ENCODE results near the gene NFIX.

NFIX gene

DNA sequence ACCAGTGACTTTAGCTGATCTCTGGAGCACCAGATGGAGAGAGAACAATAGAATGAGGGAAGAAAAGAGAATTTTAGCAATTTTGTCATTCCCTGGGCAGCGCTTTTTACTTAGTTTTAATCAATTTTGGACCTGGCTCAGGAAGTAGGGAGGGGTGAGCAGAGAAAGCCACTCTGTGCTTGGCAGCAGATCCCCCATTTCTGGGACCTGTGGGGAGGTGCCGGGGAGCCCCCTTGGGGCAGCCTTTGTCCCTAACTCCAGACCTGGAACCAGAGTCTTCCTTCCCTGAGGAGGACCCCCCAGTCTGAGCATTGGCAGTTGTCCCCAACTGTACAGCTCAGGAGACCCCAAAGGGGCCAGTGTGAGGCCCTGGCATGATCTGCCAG lies 96.9 kb downstream of the NFIX start:
- H3K27ac Mint-ChIP-seq = no peak overlapping the region
- DNase-seq = no peak
- H3K9me3 Mint-ChIP-seq = no peaks in the 10 kb centered on the region
- CTCF ChIA-PET = interaction anchor here (0.8 to 3.2 kb wide), 4 partner anchors 13 to 127 kb away, joined by 3 to 9 read pairs (median 8); no protein-coding TSS in a partner anchor
- H3K36me3 Mint-ChIP-seq = peaks cover 2% of the 10 kb centered on the region
- peaks cover 22% of the 10 kb centered on the region for H3K4me1 Mint-ChIP-seq
- no peak overlapping the region for H3K4me3 Mint-ChIP-seq
- H3K27me3 Mint-ChIP-seq = peaks cover 60% of the 10 kb centered on the region

DNA sequence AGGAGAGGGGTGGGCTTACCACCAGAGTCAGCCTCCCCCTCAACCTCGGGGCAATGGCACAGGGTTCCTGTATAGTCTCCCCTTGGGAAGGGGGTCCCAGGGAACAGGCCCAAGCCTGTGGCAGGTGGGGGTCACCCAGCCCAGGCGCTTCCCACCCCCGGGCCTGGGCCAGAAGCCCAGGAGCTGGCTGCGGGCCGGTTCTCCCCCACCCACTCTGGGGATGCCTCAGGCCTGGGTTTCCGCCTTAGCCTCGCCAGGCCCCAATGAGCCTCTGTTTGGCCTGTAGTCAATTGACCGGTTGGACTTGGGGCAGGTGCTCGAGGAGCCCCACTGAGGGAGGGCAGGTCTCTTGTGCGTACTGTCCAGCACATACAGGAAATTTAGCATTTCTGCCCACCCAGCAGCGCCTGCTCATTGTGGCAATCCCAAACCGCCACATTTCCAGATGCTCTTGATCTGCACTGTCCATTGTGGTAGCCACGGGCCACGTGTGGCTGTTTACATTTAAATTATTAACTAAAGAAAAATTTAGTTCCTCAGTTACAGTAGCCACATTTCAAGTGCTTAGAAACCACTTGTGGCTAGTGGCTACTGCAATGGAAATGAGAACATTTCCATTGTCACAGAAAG lies 97.4 kb downstream of the NFIX start:
- peaks cover 2% of the 10 kb centered on the region for H3K36me3 Mint-ChIP-seq
- DNase-seq = no peak
- H3K9me3 Mint-ChIP-seq = no peaks in the 10 kb centered on the region
- H3K27me3 Mint-ChIP-seq = peaks cover 65% of the 10 kb centered on the region
- CTCF ChIA-PET = interaction anchor here (0.5 to 4.6 kb wide), 11 partner anchors 12 to 127 kb away, joined by 3 to 76 read pairs (median 8); no protein-coding TSS in a partner anchor
- no peak overlapping the region for H3K4me3 Mint-ChIP-seq
- H3K4me1 Mint-ChIP-seq = peaks cover 26% of the 10 kb centered on the region
- no peak overlapping the region for H3K27ac Mint-ChIP-seq

DNA sequence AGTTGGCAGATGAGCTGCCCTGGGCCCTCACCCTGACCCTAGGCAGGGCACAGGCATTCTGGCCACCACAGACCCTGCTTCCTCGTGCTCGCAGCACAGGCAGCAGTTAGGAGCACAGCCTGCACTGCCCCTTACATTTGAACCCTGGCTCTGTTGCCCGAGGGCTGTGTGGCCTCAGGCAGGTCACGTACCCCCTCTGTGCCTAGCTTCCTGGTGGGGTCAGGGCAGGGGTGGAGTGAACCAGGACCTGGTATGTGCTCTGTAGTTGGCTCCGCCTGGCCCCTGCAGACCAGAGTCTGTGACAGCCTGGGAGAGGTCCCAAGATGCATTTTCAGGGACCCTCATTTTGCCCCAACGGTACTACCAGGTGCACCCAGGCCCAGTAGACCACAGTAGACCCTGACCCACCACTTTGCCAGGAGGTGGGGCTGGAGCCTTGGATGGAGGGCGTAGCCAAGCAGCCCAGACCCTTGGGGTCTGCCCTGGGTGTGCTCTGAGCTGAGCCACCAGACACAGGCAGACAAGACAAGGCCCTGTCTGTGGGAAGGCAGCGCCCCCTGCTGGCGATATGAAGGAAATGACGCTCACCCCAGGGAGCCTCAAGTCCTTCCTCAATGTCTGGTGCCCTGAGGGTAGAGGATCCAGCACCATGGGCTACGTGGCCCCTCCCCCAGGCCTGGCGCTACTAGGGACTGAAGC lies 98.3 kb downstream of the NFIX start:
- Mint-ChIP-seq H3K27ac (no peak overlapping the region), H3K27me3 (peaks cover 74% of the 10 kb centered on the region), H3K36me3 (peaks cover 2% of the 10 kb centered on the region), H3K4me1 (peaks cover 34% of the 10 kb centered on the region), H3K4me3 (no peak overlapping the region), H3K9me3 (no peaks in the 10 kb centered on the region)
- DNase-seq = peak; percentile 87
- CTCF ChIA-PET = interaction anchor here (0.5 to 4.6 kb wide), 22 partner anchors 12 to 163 kb away, joined by 3 to 76 read pairs (median 6); no protein-coding TSS in a partner anchor

DNA sequence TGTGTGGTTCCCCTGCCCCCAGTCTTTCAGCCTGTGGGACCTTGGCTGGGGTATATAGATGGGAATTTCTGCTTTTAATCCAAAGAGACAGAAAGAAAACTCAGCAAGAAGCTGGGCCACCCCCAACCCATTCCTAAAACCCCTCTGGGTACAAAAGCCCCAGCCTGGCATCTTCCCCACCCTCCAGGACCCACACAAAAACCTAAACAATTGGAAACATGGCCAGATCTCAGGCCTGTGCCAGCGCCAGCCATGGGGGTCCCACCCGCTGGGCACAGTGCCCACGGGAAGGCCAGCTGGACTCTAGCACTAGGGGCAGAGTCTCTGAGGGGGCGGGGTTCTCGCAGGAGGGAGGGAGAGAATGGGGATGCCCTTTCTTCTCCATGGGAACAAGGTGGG lies 98.8 kb downstream of the NFIX start:
- Mint-ChIP-seq H3K9me3 (no peaks in the 10 kb centered on the region), H3K4me1 (peaks cover 38% of the 10 kb centered on the region), H3K27ac (no peak overlapping the region), H3K36me3 (peaks cover 2% of the 10 kb centered on the region), H3K27me3 (peaks cover 79% of the 10 kb centered on the region), H3K4me3 (no peak overlapping the region)
- DNase-seq = no peak
- CTCF ChIA-PET = interaction anchor here (0.7 to 4.6 kb wide), 21 partner anchors 11 to 163 kb away, joined by 3 to 76 read pairs (median 7); no protein-coding TSS in a partner anchor

DNA sequence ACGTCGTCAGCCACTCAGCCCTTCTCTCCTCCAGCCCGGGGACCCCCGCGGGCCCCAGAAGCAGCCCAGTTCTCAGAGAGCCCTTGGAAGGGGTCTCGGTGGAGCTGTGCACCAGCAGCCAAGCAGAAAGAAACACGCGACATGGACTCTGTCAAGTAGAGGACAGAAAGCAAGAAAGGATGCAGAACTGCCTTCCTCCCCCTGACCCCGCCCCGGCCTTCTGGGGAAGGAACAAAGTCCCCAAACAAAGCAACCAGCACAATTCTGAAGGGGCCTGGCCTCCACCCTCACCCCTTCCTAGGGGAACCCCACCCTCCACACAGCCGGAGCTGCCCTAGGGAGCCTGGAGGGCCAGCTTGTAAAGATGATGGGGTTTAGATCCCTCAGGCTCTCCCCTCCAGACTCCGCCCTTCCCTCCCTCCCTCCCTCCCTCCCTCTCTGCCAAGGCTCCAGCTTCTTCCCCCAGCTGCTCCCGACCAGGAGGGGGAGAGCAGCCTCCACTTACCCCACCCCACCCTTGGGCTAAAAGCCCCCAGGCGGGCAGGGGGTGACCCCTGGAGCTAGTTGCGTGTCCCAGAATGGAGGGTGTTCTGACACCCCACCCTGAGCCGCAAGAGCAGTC lies 99.6 kb downstream of the NFIX start:
- no peak overlapping the region for H3K4me3 Mint-ChIP-seq
- CTCF ChIA-PET = interaction anchor here (1.0 to 4.6 kb wide), 19 partner anchors 10 to 164 kb away, joined by 3 to 76 read pairs (median 8); no protein-coding TSS in a partner anchor
- no peak overlapping the region for H3K27ac Mint-ChIP-seq
- H3K36me3 Mint-ChIP-seq = peaks cover 2% of the 10 kb centered on the region
- H3K9me3 Mint-ChIP-seq = no peaks in the 10 kb centered on the region
- H3K4me1 Mint-ChIP-seq = peaks cover 43% of the 10 kb centered on the region
- no peak for DNase-seq
- H3K27me3 Mint-ChIP-seq = peaks cover 87% of the 10 kb centered on the region

DNA sequence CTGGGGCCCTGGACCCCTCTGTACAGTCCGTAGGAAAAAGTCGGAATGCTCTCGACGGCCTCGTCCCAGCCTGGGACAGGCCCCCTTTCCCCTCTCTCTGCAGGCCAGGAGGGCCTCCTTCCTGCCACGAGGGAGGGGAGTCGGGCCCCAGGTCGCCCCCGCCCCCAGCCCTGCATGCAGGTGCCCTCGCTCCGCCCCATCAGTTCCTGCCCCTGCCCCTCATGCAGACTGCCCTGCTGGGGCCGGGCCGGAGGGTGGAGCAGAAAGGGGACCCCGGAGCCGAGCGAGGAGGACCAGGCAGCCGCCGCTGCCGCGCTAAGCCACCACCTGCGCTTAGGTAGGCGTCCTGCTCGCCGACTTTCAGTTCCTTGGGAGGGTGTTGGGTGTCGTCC lies 100.1 kb downstream of the NFIX start:
- peaks cover 87% of the 10 kb centered on the region for H3K27me3 Mint-ChIP-seq
- peaks cover 48% of the 10 kb centered on the region for H3K4me1 Mint-ChIP-seq
- no peak for DNase-seq
- H3K4me3 Mint-ChIP-seq = no peak overlapping the region
- H3K36me3 Mint-ChIP-seq = peaks cover 7% of the 10 kb centered on the region
- CTCF ChIA-PET = interaction anchor here (0.9 to 4.6 kb wide), 12 partner anchors 8 to 130 kb away, joined by 3 to 76 read pairs (median 8); no protein-coding TSS in a partner anchor
- no peaks in the 10 kb centered on the region for H3K9me3 Mint-ChIP-seq
- H3K27ac Mint-ChIP-seq = no peak overlapping the region

DNA sequence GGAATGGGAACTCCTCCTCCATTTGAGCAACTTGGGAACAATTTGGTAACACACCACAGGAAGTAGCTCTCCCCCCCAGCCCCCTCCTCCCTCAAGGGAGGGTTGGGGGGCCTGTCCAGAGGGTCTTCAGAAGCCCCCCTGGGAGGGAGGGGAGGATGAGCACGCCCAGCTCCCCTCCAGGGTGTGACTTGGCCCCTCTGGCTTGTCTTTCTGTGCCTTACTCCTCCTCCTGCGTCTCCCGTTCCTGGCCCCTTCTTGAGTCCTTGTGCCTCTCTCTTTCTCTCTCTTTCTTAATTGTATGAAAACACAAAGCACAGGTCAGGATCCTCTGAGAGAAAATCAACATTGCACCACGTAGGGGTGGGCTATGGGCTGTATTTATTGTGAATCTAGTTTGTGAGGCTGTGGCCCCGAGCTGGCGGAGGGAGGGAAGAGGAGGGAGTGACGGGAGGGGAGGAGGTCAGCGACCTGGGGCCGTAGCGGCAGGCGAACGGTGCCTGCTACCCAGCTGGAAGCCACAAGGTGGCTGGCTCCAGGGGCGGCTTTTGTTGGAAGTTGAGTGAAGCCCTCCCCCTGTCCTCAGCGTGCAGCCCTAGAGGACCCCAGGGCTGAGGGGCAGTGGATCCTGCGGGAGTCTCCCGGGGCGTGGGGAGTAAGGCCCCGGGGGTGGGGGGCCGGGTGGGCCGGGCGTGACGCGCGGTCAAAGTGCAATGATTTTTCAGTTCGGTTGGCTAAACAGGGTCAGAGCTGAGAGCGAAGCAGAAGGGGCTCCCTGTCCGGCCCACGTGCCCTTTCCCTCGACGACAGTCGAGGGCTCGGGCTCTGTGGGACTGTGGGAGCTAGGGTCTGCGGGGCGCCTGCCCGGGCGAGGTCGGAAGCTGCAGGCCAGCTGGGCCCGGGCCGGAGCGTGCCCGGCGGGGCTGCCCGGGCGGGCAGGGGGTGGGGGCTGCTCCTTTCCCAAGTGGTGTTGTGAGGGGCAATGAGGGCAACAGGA lies 101.0 kb downstream of the NFIX start:
- no peak for DNase-seq
- no peak overlapping the region for H3K27ac Mint-ChIP-seq
- H3K4me3 Mint-ChIP-seq = peak overlapping the region; percentile 7
- CTCF ChIA-PET = interaction anchor here (0.9 to 4.6 kb wide), 8 partner anchors 9 to 131 kb away, joined by 3 to 76 read pairs (median 10); no protein-coding TSS in a partner anchor
- no peaks in the 10 kb centered on the region for H3K9me3 Mint-ChIP-seq
- peaks cover 51% of the 10 kb centered on the region for H3K4me1 Mint-ChIP-seq
- peaks cover 9% of the 10 kb centered on the region for H3K36me3 Mint-ChIP-seq
- peaks cover 79% of the 10 kb centered on the region for H3K27me3 Mint-ChIP-seq

DNA sequence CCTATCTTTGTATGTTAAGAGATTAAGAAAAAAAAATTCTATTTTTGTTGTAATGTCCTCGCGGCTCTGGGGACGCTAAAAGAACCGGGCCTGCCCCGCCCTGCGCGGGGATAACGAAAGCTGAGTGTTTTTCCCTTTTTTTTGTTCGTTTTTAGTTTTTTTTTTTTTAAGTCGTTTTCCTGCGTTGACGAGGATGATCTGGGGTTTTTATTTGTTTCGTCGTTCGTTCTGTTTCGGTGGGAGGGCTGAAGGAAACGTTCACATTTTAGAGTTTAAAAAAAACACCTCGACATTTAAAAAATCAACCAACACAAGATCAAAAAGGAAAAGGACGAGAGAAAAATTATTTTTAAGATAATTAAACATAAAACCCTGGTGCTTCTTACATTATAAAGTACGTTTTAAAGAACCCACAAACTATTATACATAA lies 101.8 kb downstream of the NFIX start:
- Mint-ChIP-seq H3K4me1 (peaks cover 60% of the 10 kb centered on the region), H3K27me3 (peaks cover 73% of the 10 kb centered on the region), H3K9me3 (no peaks in the 10 kb centered on the region), H3K4me3 (peak overlapping the region; percentile 64), H3K36me3 (peaks cover 9% of the 10 kb centered on the region), H3K27ac (peak overlapping the region; percentile 79)
- CTCF ChIA-PET = interaction anchor here (2.0 to 4.6 kb wide), 4 partner anchors 8 to 132 kb away, joined by 8 to 76 read pairs (median 31); no protein-coding TSS in a partner anchor
- no peak for DNase-seq

DNA sequence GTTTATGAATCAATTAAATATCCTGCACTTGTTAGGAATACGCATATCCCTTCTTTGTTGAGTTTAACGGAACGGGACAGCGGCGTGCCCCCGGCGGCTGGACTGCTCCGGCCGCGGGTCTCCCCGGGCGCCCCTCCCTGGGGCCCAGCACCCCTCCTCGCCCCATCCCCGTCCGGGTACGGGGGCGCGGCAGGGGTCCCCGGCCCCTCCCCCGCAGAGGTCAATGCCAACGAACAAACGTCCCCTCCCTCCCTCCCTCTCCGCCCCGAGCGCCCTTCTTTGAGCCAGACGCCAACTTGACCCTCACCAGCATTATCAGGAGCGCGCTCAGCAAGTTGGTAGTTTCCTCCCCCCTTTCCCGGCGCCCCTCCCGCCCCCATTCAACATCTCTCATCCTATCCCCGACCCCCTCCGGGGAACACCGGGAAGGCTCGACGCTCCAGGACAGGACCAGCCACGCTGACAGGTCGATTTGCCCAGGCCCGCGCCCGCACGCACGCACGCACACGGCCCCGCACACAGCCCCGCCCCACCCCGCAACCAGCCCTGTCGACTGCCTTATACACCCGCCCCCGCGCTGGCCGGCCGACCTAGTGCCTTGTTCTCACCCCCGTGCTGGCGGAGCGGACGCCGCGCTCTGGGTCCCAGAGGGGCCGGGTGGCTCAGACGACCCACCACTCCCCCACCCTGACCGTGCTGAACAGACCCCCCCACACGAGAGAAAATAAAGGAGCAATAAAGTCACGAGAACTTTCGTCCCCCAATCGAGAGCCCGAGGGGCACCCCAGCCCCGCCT lies 102.4 kb downstream of the NFIX start:
- peak overlapping the region; percentile 58 for H3K27ac Mint-ChIP-seq
- CTCF ChIA-PET = interaction anchor here (4.6 kb wide), 1 partner anchor 122 kb away, joined by 76 read pairs; no protein-coding TSS in a partner anchor

DNA sequence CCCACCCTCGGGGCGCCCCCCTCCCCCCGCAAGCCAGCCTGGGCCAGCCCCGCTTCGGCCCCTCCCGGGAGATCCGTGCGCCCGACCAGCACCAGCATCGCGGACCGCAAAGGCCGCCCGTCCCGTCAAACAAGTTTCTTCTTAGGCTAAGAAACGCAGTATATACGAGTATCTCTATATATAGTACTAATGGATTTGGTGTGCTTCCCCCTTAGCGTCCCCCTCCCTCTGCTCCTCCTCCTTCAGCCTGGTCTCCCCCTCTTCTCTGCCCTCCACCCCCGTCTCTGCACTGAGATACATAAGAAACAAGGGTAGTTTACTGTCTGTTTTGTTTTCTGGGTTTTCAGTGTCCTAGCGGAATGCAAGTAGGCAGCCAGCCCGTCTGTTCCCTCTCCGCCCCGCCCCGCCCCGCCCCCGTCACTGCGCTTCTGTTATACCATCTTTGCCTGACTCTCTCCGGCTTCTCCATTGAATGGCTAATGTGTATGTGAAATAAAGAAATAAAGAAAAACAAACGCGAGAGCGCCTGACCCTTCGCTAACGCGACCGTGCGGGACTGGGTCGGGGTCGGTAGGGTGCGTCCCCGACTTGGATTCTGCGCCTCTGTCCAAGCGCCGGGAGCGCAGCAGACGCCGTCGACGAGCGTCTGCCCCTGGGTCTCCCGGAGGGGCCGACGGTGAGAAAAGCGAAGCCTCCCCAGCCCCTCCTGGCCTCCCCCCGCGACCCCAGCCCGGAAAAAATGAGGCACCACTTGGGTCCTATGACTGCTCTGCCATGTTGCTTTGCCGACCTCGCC lies 103.2 kb downstream of the NFIX start:
- Mint-ChIP-seq H3K4me1 (peaks cover 69% of the 10 kb centered on the region), H3K9me3 (no peaks in the 10 kb centered on the region), H3K36me3 (peaks cover 9% of the 10 kb centered on the region), H3K27ac (peak overlapping the region; percentile 62), H3K27me3 (peaks cover 77% of the 10 kb centered on the region), H3K4me3 (peak overlapping the region; percentile 72)
- DNase-seq = peak; percentile 40
- CTCF ChIA-PET = no interaction called here

More for the DNA sequence above, 102.4 kb downstream of the NFIX start:
- peak overlapping the region; percentile 52 for H3K4me3 Mint-ChIP-seq
- peaks cover 76% of the 10 kb centered on the region for H3K27me3 Mint-ChIP-seq
- peaks cover 63% of the 10 kb centered on the region for H3K4me1 Mint-ChIP-seq
- no peaks in the 10 kb centered on the region for H3K9me3 Mint-ChIP-seq
- peak; percentile 41 for DNase-seq
- H3K36me3 Mint-ChIP-seq = peaks cover 9% of the 10 kb centered on the region

DNA sequence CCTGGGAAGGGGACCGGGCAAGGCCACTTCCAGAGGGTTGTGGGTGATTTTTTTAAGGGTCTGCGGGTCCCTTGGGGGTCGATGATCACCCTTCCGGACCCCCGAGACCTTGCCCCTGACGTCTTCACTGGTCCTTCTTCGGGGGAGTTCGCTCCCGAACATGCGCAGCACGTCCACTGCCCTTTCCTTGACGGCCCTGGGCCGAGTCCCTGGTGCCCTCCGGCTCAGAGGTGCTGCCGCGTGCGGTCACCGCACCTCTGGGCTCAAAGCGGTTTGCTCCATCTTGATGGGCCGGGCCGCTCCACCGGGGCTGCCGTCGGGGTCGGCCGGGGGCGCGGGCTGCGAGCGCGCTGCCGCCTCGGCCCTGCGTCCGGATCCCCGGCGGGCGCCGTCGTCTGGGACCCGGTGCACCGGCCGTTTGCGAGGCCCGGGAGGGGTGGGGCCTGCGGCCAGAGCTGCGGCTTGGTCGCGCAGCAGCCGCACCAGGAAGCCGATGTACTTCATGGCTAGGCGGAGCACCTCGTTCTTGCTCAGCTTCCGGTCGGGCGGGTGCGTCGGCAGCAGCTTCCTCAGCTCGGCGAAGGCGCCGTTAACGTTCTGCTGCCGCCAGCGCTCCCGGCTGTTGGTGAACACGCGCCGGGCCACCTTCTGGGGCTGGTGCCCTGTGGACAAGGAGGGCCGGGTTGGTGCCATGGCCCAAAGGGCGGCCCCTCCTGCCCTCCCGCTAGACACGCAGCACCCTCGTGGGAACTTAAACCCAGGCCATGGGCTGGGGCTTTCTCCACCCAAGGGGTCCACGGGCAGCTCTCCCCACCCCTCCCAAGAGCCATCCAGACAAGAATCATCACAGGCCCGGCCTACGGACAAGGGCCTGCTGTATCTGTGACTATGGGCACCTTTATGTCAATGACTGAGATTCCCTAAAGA lies 104.1 kb downstream of the NFIX start:
- Mint-ChIP-seq H3K4me3 (peak overlapping the region; percentile 72), H3K27me3 (peaks cover 68% of the 10 kb centered on the region), H3K9me3 (no peaks in the 10 kb centered on the region), H3K4me1 (peaks cover 71% of the 10 kb centered on the region), H3K36me3 (peaks cover 9% of the 10 kb centered on the region), H3K27ac (peak overlapping the region; percentile 96)
- CTCF ChIA-PET = interaction anchor here (1.3 kb wide), 2 partner anchors 37 to 134 kb away, joined by 3 read pairs; no protein-coding TSS in a partner anchor
- peak; percentile 86 for DNase-seq
